ENCODE measurements around the gene TRIP10. TPM values are rescaled to one million over a fixed set of nuclear protein-coding genes. Genes with fewer than 3 reads are reported as not detected.

TRIP10 gene
- total RNA-seq, 3 donors from 2014 or later = 72.8 to 121 (median 79.5) TPM

DNA sequence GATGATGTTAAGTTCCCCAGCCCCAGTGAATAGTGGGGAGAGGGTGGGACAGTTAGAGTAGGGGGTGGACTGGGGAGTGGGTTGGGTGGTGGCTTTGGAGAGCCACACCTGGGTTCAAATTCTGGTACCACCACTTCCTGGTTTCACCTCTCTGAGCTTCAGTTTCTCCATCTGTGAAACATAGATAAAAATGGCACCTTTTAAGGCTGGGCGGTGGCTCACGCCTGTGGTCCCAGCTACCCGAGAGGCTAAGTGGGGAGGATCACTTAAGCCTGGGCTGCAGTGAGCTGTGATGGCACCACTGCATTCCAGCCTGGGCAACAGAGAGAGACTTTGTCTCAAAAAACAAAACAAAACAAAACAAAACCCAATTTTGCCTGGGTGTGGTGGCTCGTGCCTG, 38.9 kb downstream of the TRIP10 start:
- intact Hi-C loops (cut with DNase I, micrococcal nuclease) = no loop called here
- DNase-seq = no peak
- no peak overlapping the region for H3K4me3 ChIP-seq
- H3K9me3 ChIP-seq = no peaks in the 10 kb centered on the region
- no peaks in the 10 kb centered on the region for H3K4me1 ChIP-seq (ENCODE audit: low read depth)
- no peaks in the 10 kb centered on the region for H3K36me3 ChIP-seq (ENCODE audit: low read depth)
- TF ChIP-seq, protein P1, sequence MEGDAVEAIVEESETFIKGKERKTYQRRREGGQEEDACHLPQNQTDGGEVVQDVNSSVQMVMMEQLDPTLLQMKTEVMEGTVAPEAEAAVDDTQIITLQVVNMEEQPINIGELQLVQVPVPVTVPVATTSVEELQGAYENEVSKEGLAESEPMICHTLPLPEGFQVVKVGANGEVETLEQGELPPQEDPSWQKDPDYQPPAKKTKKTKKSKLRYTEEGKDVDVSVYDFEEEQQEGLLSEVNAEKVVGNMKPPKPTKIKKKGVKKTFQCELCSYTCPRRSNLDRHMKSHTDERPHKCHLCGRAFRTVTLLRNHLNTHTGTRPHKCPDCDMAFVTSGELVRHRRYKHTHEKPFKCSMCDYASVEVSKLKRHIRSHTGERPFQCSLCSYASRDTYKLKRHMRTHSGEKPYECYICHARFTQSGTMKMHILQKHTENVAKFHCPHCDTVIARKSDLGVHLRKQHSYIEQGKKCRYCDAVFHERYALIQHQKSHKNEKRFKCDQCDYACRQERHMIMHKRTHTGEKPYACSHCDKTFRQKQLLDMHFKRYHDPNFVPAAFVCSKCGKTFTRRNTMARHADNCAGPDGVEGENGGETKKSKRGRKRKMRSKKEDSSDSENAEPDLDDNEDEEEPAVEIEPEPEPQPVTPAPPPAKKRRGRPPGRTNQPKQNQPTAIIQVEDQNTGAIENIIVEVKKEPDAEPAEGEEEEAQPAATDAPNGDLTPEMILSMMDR (IDR thresholded peaks at IDR 0.05) = no peak
- ATAC-seq = no peak

DNA sequence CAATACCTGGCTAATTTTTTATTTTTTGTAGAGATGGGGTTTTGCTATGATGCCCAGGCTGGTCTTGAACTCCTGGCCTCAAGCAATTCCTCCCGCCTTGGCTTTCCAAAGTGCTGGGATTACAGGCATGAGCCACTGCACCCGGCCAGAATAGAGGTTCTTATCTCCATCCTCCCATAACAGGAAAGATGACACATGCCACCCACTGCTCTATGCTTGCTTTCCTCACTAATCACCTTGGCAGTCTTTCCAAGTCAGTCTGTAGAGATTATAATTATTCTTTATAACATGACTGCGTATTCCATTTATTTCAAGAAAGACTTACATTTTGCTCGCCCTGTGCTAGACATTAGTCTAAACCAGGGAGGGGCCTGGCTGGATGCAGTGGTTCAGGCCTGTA, 39.7 kb downstream of the TRIP10 start:
- H3K36me3 ChIP-seq (ENCODE audit: low read depth) = no peaks in the 10 kb centered on the region
- H3K4me3 ChIP-seq = no peak overlapping the region
- H3K9me3 ChIP-seq = no peaks in the 10 kb centered on the region
- TF ChIP-seq, protein P1 (IDR thresholded peaks at IDR 0.05) = no peak
- ATAC-seq = no peak
- DNase-seq = no peak
- H3K4me1 ChIP-seq (ENCODE audit: low read depth) = no peaks in the 10 kb centered on the region
- intact Hi-C loops (cut with DNase I, micrococcal nuclease) = no loop called here

DNA sequence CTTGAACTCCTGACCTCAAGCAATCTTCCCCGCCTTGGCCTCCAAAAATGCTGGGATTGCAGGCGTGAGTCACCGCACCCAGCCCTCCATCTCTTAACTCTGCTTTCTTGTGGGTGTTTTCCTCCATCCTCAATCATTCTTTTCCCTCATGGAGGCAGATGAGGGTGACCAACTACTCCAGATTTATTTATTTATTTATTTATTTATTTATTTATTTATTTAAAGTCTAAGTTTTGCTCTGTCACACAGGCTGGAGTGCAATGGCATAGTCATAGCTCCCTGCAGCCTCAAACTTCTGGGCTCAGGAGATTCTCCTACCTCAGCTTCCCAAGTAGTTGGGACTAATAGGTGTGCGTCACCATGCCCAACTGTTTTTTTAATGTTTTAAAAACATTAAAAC, 47.9 kb downstream of the TRIP10 start:
- no peak for ATAC-seq
- Histone ChIP-seq H3K36me3 (ENCODE audit: low read depth) (no peaks in the 10 kb centered on the region), H3K4me1 (ENCODE audit: low read depth) (no peaks in the 10 kb centered on the region), H3K4me3 (no peak overlapping the region), H3K9me3 (no peaks in the 10 kb centered on the region)
- TF ChIP-seq, protein P1 (IDR thresholded peaks at IDR 0.05) = no peak
- intact Hi-C loops (cut with DNase I, micrococcal nuclease) = no loop called here
- no peak for DNase-seq

DNA sequence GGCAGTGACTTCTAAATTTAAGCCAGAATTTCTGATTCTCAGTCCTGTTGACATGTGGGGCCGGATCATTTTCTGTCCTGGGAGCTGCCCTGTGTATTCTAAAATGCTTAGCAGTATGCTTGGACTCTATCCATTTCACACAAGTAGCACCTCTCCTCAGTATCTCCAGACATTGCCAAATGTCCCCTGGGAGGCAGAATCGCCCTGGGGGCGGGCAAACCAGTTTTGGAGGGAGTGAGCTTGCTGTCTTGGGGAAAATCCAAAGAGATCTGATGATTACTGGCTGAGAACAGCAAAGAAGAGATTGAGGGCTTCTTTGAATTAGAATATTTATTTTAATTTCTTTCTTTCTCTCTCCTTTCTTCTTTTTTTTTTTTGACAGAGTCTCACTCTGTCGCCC, 49.4 kb downstream of the TRIP10 start:
- H3K4me3 ChIP-seq = no peak overlapping the region
- no peaks in the 10 kb centered on the region for H3K9me3 ChIP-seq
- no peak for ATAC-seq
- no peak for DNase-seq
- no peaks in the 10 kb centered on the region for H3K4me1 ChIP-seq (ENCODE audit: low read depth)
- H3K36me3 ChIP-seq (ENCODE audit: low read depth) = no peaks in the 10 kb centered on the region
- intact Hi-C loops (cut with DNase I, micrococcal nuclease) = no loop called here
- TF ChIP-seq, protein P1 (IDR thresholded peaks at IDR 0.05) = no peak

DNA sequence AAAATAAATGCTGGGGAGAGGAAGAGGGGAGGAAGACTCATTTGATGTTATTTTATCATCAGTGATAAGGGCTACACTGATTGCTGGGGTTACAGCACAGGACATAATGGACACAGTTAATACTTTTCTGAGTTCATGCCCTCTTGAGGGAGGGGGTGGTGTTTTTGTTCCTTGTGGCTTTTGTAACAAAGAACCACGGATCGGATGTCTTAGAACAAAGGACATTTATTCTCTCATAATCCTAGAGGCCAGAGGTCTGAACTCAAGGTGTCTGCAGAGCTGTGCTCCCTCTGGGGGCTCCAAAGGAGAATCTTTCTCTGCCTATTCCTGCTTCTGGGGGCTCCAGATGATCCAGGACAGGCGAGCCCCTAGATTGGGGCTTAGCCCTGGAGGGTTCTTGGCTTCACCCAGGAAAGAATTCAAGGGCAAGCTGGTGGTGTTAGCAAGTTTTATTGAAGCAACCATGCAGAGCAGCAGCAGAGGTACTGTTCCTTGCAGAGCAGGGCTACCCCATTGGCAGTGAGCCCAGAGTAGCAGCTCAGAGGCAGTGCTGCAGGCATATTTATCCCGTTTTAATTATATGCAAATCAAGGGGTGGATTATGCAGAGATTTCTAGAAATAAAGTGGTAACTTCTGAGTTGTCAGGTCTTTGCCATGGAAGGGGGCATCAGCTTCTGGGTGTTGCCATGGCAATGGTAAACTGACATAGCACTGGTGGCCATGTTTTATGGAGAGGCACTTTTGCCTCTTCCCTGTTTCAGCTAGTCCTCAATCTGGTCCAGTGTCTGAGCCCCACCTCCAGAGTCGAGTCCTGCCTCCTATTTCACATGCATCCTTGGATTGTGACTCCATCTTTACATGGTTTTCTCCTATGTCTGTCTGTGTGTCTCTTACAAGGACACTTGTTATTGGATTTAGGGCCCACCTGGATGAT, 51.0 kb downstream of the TRIP10 start:
- TF ChIP-seq, protein P1 (IDR thresholded peaks at IDR 0.05) = no peak
- intact Hi-C loops (cut with DNase I, micrococcal nuclease) = no loop called here
- no peaks in the 10 kb centered on the region for H3K4me1 ChIP-seq (ENCODE audit: low read depth)
- DNase-seq = no peak
- peaks cover 4% of the 10 kb centered on the region for H3K9me3 ChIP-seq
- no peak overlapping the region for H3K4me3 ChIP-seq
- ATAC-seq = no peak
- H3K36me3 ChIP-seq (ENCODE audit: low read depth) = no peaks in the 10 kb centered on the region
